22Rv1 (cell line): ENCODE data around the gene ZNF423.

Experiments used
- ZFX ChIP-seq: fragments of 450-650 bp; IDR thresholded peaks from 2 replicates; pipeline ENCODE4 v1.6.1; 2017; ENCODE audit warnings: antibody characterized with exemption, borderline replicate concordance
- TF ChIP-seq, protein P1 (sequence below): fragments of 450-650 bp; IDR thresholded peaks from 2 replicates; pipeline ENCODE4 v1.5.1; 2017; ENCODE audit warnings: mild to moderate bottlenecking

GRCh38 chr16:49504626-49505025, 351.3 kb downstream of the ZNF423 start:
- TF ChIP-seq, protein P1, sequence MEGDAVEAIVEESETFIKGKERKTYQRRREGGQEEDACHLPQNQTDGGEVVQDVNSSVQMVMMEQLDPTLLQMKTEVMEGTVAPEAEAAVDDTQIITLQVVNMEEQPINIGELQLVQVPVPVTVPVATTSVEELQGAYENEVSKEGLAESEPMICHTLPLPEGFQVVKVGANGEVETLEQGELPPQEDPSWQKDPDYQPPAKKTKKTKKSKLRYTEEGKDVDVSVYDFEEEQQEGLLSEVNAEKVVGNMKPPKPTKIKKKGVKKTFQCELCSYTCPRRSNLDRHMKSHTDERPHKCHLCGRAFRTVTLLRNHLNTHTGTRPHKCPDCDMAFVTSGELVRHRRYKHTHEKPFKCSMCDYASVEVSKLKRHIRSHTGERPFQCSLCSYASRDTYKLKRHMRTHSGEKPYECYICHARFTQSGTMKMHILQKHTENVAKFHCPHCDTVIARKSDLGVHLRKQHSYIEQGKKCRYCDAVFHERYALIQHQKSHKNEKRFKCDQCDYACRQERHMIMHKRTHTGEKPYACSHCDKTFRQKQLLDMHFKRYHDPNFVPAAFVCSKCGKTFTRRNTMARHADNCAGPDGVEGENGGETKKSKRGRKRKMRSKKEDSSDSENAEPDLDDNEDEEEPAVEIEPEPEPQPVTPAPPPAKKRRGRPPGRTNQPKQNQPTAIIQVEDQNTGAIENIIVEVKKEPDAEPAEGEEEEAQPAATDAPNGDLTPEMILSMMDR, result no peak
- TF ChIP-seq ZFX, result no peak
